Activated CD4-positive, CD25-positive, alpha-beta regulatory T cell treated with anti-CD3 and anti-CD28 coated beads, Interleukin-2, amount 50 U/mL, for 24 hours (primary cell): ENCODE data around the gene PHPT1.
"Not testable (repeated sequence)": the region's sequence is repeated elsewhere in the genome, so short reads cannot be mapped to it uniquely, and the experiment has no call there.

Experiments
- ATAC-seq, 2 donors: fragments of 150-1000 bp; cut with Tn5 transposase; one replicate each; pipeline ENCODE4 v1.10.0; 2021; ENCODE audit warnings: mild to moderate bottlenecking in 1 of 2, moderate library complexity in 1 of 2

The PHPT1 gene

GRCh38 chr9:136849038-136849959 lies at the start of gene PHPT1:
Gene PHPT1 (plus strand): TSS chr9:136849409. CDS start chr9:136849431, 22 bp downstream.
- peak; percentile 92 to 94 for ATAC-seq

DNA sequence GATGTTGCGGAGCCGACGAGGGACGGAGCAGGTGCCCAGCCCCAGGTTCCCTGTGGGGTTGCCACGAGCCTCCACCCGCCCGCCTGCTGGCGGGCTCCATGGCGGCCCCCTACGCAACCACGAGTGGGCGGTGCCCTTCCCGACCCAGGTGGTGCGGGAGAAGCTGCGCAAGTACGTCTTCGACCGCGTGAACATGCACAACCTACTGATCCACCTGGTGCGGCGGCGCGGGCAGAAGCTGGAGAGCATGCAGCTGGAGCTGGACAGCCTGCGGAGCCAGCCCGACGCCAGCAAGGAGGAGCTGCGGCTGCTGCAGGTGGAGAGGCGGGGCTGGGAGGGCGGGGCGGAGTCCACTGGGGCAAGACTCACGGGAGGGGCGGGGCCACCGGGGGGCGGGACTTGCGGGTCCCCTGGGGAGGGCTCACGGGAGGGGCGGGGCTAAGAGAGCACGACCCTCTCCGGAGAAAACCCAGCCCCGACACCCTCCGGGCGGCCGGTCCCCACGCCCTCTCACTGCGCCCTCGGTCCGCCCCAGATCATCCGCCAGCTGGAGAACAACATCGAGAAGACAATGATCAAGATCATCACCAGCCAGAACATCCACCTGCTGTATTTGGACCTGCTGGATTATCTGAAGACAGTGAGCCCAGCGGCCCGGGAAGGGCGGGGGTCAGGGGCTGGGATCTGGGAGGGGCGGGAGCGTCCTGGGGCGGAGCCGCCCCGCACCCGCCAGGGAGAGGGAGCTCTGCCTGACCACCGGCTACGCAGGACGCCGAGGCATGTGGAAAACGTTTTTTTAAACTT lies 49.2 kb upstream of the PHPT1 start:
- peak; percentile 70 to 72 for ATAC-seq

GRCh38 chr9:136802321-136802720 lies 46.9 kb upstream of the PHPT1 start:
- ATAC-seq: no peak

DNA sequence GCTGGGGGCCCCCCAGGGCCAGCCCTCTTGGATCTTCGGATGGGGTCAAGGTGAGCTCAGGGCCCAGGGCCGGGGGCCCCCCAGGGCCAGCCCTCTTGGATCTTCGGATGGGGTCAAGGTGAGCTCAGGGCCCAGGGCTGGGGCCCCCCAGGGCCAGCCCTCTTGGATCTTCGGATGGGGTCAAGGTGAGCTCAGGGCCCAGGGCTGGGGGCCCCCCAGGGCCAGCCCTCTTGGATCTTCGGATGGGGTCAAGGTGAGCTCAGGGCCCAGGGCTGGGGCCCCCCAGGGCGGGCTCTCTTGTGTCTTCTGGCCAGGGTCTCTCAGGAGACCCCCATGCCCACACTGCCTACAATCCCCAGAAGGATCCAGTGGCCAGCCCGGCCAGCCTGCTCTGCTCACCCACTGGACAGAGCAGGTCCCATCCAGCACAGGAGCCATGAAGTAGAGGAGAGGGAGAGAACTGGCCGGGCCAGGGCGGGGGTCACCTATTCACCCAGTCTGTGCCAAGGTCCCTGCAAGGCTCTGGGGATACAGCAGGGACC lies 46.1 kb upstream of the PHPT1 start:
- not testable (repeated sequence) for ATAC-seq

- ATAC-seq: no peak
Observed at GRCh38 chr9:136803551-136804508, 45.4 kb upstream of the PHPT1 start.

GRCh38 chr9:136804509-136805206 lies 44.6 kb upstream of the PHPT1 start:
- no peak for ATAC-seq

DNA sequence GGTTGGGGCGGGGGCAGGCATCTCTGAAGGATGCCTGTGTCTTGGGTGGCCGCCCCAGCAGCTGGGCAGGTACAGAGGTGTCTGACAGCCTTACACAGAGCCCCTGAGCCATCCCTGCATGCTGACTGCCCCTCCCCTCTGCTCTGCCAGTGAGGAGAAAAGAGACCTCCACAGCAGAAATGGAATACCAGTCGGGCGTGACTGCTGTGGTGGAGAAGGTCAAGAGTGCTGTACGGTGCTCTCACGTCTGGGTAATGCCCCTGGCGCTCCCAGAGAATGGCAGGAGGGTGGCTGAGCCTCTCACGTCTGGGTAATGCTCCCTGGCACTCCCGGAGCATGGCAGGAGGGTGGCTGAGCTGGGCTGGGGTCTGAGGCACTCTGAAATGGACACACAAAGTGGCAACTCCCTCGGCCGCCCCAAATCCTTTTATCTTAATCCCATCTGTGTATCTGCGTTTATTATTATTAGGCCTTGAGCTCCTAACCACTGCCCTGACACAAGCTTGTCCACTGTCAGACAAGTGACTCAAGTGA lies 43.9 kb upstream of the PHPT1 start:
- no peak for ATAC-seq

GRCh38 chr9:136806067-136806466 lies 43.1 kb upstream of the PHPT1 start:
- no peak for ATAC-seq

DNA sequence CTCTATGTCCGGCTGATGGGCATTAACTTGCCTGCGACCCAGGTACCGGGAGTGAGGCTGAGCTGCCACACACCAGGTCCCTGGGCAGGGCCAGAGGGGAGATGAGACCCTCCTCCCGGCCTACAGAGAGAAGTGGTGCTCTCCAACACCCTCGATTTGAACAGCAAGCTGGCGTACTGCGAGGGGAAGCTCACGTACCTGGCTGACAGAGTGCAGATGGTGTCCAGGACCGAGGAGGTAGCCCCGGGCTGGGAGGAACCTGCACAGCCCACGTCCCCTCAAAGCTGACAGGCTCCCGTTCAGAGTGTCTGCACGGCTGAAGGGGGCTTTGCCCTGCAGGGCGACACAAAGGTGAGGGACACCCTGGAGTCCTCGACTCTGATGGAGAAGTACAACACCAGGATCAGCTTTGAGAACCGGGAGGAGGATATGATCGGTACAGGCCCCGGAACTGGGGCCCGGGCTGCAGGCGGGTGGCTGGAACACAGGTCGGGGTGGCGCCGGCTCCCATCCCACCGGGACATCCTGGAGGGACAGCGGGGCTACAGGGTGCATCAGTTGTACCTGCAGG lies 42.5 kb upstream of the PHPT1 start:
- no peak for ATAC-seq

DNA sequence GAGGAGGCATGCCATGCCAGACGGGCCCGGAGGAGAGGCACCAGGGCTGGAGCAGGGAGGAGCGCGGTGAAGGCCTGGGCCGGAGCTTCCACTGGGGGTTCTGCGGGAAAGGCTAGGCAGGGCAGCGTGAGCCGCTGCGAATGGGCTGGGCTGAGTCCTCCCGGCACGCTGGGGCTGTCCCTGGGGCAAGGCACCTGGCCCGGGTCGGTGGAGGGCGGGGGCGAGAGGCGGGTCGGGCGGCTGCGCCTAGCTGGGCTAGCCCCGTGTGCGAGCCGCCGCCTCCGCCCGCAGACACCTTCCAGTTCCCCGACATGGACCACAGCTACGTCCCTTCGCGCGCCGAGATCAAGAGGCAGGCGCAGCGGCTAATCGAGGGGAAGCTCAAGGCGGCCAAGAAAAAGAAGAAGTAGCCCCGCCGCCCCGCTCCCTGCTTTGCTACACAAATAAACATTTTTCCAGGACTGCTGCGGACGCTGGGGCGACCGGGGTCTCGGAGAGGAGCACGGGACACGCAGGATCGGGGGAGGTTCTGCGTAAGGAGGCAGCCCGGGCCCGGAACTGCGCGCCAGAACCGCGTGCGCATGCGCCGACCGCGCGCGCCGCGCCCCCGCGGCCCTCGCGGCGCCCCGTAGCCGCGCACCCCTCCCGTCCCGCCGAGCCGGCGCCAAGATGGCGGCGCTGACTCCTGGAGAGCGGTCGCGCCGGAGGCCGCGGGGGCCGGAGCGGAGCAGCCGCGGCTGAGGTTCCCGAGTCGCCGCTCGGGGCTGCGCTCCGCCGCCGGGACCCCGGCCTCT lies 41.7 kb upstream of the PHPT1 start, which contains the start of gene RABL6:
TSS of gene RABL6 (plus strand) at position 668 of the 794 bp plus-strand sequence. CDS start 249 bp downstream, outside the sequence.
- ATAC-seq: peak; percentile 88 to 90

GRCh38 chr9:136808075-136808805 lies 41.0 kb upstream of the PHPT1 start:
- peak; percentile 39 to 43 for ATAC-seq

GRCh38 chr9:136808806-136809158 lies 40.4 kb upstream of the PHPT1 start:
- no peak for ATAC-seq

DNA sequence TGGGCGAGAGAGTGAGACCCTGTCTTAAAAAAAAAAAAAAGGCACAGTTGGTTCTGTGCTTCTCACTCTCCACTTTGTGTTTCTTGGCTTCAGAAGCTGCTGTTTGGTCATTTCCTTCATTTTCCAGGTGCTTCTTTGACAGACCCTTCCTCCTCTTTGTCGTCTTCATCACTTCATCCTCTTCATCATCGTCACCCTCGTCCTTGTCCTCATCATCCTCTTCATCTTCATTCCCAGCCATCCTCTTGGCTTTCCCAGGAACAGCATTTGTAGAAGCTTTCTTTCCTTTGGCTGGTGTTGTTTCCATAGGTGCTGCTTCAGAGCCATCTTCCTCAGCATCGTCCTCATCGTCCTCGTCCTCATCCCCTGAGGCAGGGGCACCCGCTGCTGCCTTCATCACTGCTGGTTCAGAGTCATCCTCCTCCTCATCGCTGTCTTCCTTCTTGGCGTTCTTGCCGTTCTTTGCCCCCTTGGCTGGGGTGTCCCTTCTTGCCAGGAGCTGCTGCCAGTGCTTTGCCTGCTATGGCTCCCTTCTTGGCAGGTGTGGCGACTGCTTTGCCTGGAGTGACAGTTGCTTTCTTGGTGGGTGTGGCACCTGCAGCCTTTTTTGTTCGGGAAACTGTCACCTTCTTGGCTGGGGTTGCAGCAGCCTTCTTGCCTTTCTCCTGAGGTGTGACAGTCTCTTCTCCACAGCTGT lies 34.3 kb upstream of the PHPT1 start:
- ATAC-seq: no peak

DNA sequence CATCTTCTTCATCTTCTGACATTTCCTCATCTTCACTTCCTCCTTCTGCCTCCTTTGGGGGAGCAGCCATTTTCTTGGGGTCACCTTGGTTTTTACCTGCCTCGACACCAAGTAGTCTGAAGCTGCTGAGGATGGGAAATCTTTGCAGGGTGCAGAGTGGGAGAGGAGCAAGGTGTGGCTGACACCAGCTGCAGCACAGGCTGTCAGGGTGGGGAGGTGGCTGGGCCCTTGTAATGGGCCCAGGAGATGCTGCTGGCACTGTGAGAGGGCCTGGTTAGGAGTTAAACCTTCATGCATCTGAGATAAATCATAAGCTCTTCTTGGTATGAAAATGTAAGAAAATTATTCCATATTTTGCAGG lies 33.8 kb upstream of the PHPT1 start:
- ATAC-seq: no peak

DNA sequence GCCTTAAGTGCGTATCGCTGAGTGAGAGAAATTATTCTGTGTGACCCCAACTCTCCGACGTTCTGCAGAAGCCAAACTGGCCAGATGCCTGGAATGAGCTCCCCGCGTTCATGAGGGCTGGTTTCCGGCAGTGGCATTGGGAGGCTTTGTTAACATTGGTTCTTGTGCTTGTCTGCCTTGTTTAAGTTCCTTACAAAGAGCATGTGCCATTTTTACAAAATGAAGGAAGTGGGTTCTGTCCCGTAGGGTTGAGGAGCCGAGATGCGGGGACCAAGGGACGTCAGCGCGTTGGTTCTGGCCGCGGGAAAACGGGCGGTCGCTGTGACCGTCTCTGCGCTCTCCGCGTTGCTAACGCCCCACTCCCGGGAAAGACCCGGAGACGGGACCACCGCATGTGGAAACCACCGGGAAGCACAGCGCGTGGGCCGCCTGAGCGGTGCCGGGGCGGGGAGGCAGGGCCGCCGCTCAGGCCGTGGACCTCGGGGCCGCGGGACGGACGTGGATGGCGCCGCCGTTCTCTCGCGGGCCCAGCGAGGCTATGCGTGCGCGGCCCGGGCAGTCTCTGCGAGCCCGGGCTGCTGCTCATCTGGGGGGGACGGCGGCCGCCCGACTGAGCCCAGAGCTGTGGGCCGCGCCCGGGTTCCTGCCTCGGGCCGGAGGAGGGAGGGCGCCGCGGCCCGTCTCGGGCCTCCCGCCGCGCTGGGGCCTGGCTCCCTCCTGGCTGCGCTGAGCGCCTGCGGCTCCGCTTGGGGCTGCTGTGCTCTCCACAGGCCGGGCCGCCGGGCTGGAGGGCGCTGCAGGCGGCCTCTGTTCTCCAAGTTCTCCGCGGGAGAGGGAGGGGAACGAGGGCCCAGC lies 28.0 kb upstream of the PHPT1 start:
- no peak for ATAC-seq

GRCh38 chr9:136821826-136822544 lies 27.2 kb upstream of the PHPT1 start:
- ATAC-seq: no peak
